ENCODE measurements around the gene RASAL1.
"Not testable (repeated sequence)": the region's sequence is repeated elsewhere in the genome, so short reads cannot be mapped to it uniquely, and the experiment has no call there.

Gene RASAL1

DNA sequence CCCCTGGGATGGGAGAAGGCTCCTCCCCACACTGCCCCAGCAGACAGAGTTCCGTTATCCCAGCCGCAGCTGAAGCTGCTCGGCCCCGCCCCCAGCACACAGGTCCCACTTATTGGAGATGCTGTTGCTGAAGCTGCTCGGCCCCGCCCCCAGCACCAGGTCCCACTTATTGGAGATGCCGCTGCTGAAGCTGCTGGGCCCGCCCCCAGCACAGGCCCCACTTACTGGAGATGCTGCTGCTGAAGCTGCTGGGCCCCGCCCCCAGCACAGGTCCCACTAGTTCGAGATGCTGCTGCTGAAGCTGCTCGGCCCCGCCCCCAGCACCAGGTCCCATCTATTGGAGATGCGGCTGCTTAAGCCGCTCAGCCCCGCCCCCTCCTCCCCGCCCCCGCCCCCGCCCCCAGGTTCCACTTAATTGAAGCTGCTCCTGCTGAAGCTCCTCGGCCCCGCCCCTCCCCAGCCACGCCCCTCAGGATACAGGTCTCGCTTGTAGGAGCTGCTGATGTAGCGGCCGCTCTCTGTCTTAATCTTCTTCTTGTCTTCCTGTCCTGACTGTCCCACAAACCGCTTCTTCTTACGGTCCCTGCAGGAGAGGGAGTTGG lies 26.0 kb upstream of the RASAL1 start:
- no peak for DNase-seq

DNA sequence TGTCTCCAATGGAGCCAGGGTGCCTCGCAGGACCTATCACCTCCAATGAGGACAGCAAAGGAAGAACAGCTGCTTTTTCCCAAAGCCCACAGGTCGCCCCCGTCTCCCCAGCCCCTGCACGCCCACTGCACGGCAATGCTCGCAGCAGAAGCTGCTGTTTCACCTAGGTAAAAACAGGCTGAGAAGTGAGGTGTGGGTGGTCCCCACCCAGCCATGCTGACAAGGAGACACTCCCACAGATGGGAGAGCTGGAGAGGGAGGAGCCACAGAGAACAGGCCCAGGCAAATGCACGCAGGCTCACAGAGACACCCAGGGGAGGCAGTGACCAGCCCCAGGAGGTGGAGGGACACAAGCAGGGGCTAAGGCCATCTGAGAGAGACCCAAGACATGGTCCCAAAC lies 24.4 kb upstream of the RASAL1 start:
- no peak for DNase-seq

DNA sequence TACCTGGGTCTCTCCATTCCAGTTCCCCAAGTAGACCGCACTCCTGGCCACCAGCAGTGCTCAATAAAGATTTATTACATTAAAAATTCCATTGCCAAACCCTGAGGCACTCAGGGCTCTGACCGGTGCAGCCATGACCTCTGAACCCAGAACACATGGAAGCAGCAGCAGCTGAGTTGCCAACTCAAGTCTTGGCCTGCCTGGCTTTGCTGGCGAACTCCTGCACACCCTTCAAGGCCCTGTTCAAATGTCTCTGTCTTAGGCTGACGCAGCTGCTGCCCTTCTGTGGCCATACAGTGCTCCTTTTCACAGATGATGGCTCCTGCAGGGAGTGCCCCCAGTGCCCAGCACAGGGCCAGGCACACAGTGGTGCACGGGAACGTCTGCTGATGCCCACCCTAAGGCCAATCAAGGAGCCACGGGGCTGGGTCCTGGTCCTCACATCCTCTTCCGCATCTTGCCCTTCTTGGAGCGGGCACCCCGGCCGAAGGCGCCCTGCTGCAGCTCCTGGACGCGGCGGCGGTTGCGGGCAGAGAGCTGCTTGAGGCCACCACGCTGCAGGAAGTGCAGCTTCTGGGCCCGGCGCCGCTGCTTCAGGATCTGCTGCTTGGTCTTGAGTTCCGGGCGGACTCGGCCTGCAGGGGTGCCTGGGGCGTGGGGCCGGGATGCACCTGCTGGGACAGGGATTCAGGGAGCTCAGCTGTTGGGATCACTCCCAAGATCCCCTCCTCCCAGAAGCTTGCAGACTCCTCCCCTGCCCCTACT lies 23.1 kb upstream of the RASAL1 start:
- DNase-seq: no peak

DNA sequence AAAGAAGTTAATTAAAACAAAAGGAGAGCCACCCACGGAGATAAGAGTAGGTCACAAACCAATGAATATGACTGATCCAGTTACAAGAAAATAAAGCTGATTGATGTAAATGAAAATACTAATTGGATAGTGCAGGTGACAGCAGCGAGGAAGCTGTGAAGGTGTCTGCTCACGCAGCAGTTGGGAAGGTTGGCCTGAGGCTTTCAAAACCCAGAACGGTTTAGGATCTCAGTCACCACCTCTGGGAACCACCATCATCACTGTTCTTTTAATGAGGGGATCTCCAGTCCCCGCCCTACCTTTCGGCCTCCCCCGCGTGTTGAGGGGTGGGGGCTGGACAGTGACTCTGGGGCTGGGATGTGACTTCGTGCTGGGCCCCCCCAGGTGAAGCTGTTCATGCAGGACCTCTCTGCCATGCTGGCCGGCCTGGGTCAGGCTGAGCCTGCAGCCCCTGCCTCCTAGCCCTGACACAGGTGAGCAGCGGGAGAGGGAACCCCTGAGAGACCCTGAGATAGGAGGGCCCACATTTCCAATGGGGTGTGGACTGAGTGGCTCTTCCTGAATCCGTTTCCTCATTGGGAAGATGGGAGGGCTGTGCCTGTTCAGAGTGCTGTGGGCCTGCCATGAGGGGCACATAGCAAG lies 21.8 kb upstream of the RASAL1 start:
- no peak for DNase-seq

DNA sequence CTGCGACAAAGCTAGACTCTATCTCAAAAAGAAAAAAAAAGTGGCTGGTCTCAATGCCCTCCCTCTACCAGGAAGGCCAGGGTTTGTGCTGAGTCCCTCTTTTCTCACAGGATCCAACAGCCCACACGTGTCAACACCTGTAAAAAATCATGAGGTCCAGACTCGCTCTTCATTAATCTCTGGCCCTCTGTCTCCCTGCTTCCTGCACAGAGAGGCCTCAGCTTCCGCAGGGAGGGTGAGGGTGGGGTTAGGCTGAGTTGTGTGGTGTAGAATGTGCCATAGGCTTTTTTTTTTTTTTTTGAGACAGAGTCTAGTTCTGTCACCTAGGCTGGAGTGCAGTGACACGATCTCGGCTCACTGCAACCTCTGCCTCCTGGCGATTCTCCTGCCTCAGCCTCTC lies 20.1 kb upstream of the RASAL1 start:
- DNase-seq: no peak

DNA sequence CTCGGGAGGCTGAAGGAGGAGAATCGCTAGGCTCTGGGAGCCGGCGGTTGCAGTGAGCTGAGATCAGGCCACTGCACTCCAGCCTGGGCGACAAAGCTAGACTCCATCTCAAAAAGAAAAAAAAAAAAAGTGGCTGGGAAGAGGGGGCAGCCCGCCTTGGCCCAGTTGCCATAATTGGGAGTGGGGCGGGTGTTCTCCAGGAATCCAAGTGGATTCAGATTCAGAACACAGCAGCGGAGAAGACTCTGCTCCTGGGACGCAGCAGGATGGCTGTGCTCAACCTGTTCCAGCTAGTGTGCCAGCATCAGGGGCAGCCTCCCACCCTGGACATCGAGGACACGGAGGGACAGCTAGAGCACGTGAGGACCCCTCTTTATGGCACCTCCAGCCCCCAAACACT lies 19.5 kb upstream of the RASAL1 start:
- DNase-seq: no peak

DNA sequence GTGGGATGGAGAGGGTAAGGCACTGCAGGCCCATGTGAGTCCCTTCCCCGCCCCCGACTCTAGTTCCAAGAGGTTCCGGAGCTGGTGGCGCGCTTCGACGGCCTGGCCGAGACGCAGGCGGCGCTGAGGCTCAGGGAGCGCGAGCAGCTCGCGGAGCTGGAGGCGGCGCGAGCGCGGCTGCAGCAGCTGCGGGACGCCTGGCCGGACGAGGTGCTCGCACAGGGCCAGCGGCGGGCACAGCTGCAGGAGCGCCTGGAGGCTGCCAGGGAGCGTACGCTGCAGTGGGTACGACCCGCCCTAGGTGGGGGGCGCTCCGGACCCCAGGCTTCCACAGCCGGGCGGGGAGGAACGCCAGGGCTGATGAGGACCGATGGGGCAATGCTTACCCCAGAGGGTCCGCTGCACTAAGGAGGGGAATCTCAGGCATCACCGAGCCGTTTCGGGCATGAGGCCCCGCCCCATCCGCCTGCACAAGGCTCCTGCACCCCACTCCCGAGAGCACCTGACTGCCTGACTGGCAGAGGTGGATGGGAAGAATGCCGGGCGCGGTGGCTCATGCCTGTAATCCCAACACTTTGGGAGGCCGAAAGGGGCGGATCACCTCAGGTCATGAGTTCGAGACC lies 18.9 kb upstream of the RASAL1 start:
- peak in 1 of 2 donors; percentile 46 for DNase-seq

DNA sequence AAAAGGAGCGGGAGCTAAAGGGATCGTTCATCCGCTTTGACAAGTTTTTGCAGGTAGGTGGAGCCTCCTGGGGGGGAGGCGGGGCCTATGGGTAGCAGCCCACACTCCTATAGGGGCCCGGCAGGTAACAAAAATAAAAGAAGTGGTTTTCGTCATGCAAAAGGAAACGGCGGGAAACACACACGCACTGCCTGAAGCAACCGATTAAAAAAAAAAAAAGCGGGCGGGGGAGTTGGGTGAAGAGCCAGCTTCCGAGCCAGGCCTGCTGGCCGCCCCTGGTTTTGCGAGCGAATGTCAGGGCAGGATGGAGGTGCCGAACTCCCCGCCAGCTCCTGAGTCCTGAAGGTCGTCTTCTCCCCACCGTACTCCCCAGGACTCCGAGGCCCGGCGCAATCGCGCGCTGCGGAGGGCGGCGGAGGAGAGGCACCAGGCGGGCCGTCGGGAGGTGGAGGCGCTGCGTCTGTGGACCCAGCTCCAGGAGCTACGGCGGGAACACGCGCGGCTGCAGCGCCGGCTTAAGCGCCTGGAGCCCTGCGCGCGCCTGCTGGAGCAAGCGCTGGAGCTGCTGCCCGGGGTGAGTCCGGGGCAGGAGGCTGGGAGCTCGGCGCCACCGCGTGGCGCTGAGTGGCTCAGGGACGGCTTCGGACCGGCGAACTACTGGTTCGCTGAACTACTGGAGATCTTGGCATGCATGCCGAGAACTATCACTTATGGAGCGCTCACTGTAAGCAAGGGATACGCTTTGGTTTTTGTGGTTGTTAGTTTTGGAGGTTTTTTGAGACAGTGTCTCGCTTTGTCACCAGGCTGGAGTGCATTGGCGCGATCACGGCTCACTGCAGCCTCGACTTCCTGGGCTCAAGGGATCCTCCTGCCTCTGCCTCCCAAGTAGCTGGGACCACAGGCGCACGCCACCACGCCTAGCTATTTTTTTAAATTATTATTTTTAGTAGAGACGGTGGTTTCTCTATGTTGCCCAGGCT lies 17.6 kb upstream of the RASAL1 start:
- peak; percentile 75 to 86 for DNase-seq

DNA sequence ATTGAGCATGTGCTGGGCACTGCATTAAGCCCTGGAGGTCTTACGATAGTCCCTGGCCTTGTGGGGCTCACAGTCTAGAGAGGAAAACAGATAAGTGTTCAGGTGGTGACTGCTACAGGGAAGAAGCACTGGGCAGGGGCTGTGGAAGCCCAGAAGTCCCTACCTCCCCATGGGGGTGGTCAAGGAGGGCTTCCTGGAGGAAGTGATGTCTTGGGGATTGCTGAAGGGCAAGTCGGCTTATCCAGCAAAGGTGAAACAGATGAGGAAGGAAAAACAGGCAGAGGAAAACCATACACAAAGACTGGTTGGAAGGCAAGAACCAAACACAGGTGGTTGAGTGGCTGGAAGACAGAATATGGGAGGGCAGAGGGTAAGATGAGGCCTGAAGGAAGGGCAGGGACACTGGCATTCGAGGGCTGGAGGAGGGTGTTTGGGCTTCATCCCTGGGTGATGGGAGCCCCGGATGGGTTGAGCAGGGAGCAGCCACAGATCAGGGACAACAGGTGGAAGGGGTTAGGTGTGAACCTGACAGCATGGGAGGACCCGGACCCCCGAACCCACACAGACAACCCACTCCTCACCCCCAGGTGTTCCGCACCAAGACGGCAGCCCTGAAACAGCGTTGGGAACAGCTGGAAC lies 16.8 kb upstream of the RASAL1 start:
- no peak for DNase-seq

DNA sequence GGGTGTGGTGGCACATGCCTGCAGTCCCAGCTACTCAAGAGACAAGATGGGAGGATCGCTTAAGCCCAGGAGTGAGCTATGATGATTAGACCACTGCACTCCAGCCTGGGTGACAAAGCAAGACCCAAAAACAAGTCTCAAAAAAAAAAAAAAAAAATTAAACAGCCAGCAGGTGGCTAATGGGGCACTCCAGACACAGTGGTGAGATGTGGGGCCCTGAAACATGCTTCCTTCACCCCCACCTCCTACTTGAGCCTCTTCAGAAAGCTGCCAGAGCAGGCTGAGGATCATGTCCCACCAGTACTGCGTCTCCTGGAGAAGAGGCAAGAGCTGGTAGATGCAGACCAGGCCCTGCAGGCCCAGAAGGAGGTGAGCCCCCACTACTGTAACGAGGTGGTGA lies 16.1 kb upstream of the RASAL1 start:
- DNase-seq: no peak

DNA sequence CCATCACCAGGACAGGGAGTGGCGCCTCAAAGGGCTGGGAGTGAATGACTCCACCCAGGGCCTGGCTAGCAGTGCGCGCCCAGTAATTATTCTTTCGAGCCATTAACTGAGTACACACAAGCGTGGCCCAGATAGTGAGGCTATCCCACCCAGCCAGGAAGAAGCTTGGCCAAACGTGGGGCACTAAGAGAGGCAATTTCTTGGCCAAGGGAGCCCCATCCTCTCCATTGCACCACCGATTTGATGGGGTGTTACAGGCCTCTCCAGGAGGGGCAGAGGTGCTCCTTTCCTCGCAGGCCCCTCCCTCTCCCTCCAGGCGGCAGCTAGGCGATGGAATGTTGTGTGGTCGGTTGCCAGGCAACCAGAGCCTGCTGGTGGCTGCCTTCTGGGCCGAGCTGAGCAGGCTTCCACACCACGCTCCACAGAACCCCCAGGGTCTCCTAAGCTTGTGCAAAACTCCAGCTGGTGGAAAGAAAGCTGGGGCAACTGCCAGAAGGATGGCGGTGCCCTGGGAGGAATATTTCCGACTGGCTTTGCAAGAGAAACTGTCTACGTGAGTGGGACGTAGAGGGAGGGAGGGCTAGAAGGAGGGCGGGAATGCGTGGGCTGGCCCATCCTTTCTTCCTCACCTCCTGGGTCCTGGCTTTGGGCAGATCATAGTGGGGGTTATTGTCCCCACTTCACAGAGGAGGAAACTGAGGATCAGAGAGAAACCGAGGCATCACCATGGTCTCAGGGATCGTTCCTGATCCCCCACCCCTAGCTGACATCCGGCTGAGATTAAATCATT lies 14.0 kb upstream of the RASAL1 start, which contains the start of gene CFAP73:
Gene CFAP73, plus strand, starts transcription at position 364 of the 790 bp plus-strand sequence. Its CDS starts 134 bp downstream, at position 498.
- DNase-seq: peak in 1 of 2 donors; percentile 31

DNA sequence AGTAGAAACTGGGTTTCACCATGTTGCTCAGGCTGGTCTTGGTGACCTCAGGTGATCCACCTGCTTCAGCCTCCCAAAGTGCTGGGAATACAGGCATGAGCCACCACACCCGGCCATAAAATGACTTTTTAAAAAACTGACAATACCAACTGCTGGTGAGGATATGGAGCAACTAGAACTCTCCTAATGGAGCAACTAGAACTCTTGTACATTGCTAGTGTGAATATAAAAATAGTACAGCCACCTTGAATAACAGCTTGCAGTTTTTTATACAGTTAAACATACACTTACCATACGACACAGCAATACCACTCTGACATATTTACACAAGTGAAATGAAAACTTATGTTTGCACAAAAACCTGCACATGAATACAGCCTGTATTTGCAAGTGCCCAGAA lies 11.4 kb upstream of the RASAL1 start:
- no peak for DNase-seq

DNA sequence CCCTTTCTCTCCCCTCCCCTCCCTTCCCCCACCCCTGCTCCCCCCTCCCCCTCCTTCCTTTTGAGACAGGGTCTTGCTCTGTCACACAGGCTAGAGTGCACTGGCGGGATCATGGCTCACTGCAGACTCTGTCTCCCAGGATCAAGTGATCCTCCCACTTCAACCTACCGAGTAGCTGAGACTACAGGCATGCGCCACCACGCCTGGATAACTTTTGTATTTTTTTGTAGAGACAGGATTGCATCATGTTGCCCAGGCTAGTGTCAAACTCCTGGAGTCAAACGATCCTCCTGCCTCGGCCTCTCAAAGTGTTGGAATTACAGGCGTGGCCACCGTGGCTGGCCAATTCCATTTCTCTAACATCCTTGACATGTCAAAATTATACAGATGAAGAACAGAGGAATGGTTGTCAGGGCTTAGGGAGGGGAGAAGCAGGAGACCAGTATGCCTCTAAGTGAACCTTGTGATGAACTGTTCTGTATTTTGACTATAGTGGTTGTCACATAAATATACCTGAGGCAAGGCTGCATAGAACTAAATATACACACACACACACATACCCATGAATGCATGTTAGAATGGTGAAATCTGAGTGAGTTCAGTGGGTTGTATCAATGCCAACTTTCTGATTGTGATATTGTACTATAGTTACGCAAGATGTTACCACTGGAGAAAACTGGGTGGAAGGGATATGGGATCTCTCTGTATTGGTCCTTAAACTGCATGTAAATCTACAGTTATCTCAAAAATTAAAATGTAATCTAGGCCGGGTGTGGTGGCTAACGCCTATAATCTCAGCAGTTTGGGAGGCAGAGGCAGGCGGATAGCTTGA lies 10.4 kb upstream of the RASAL1 start:
- DNase-seq: peak in 1 of 2 donors; percentile 42

DNA sequence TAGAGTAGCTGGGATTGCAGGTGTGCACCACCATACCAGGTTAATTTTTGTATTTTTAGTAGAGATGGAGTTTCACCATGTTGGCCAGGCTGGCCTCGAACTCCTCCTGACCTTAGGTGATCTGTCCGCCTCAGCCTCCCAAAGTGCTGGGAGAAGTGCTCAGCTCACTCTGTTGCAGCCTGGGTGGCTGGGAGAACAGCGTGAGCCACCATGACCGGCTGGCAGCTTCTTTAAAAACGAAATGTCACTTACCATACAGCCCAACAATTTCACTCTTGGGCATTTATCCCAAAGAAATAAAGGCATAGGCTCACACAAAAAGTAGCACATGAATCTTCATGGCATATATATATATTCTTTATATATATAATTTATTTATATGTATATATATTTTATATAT lies 9.2 kb upstream of the RASAL1 start:
- no peak for DNase-seq

DNA sequence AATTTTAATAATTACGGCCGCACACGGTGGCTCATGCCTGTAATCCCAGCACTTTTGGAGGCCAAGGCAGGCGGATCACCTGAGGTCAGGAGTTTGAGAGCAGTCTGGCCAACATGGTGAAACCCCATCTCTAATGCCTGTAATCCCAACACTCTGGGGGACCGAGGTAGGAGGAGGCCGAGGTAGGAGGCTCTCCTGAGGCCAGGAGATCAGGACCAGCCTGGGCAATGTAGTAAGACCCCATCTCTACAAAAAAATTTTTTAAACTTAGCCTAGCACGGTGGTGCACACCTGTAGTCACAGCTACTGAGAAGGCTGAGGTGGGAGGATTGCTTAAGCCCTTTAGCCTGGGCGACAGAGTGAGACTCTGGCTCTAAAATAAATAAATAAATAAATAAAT lies 8.4 kb upstream of the RASAL1 start:
- DNase-seq: no peak

DNA sequence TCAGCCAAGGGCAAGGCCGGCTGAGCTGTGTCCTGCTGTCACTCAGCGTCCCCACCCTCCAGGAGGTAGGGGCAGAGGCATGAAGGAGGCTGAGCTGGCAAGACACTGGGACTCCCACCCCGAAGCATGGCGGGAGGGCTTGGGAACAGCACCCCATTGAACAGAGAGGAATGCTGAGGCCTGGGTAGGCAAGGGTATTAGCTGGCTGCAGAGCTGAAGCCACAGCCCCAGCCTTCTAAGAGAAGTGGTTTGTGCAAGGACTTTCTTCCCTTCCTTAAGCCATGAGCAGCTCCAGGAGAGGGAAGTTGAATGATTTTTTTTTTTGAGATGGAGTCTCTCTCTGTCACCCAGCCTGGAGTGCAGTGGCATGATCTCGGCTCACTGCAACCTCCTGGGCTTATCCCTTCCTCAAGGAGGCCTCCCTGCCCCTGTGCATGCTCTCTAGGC lies 7.3 kb upstream of the RASAL1 start:
- DNase-seq: peak in 1 of 2 donors; percentile 75

DNA sequence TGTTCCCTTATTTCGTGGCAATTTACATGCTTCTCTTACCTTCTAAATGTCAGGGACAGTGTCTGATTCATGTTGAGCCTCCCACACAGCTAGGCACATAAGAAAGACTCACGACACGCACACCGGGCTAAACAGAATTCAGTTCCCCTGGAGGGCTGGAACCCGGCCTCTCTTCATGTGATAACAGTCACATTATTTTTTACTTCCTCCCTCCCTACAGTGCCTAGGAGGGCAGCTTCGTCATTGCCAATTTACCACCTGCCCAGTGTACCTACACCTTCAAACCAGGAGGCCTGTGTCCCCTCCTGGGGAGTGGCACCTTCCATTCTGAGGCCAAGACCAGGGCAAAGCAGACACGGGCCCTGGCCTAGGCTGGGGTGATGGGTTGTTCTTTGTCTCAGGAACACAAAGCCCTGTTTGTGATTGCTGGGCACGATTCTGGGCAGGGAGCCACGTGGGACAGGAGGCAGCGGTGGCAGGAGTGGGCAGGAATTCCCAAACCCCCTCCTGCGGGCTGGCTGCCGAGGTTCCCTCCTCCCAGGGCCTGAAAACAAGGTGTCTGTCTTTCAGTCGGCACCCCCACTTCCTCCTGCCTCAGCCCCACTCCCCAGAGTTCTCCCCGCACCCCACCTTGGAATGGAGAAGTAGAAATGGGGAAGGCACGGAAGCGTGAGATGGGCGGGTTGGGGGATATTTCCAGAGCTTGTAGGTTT lies 6.8 kb upstream of the RASAL1 start:
- DNase-seq: peak; percentile 84 to 95

DNA sequence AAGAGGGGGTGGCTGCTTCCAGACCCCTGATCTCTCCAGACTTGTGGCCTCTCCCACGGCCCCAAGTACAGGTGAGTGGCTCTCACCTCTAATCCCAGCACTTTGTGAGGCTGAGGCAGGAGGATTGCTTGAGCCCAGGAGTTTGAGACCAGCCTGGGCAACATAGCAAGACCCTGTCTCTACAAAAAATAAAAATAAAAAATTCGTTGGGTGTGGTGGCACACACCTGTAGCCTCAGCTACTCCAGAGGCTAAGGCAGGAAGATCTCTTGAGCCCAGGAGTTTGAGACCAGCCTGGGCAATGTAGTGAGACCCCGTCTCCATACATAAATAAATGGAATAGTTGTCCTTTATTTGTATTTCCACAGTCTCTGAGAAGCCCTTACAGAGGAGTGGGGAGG lies 6.2 kb upstream of the RASAL1 start:
- not testable (repeated sequence) for DNase-seq

DNA sequence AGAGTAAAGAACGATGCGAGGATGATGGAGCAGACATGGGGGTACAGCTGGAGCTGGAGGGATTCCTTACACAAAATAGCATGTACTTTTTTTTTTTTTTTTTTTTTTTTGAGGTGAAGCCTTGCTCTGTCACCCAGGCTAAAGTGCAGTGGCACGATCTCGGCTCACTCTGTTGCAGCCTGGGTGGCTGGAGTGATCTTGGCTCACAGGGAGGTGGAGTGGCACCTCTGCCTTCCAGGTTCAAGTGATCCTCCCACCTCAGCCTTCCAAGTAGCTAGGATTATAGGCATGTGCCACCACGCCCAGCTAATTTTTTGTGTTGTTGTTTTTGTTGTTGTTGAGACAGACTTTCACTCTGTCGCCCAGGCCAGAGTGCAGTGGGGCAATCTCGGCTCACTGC lies 5.1 kb upstream of the RASAL1 start:
- DNase-seq: no peak
